SK-N-SH (cell line): Measurements from ENCODE around the gene NUTF2. TPM values are rescaled to one million over a fixed set of nuclear protein-coding genes. Genes with fewer than 3 reads are reported as not detected.

Experiments used
- CTCF ChIA-PET: fragments of 300-600, 350-600 bp; formaldehyde crosslinking; extraction: SDS; loops from one replicate; lab custom pipeline; 2021; lab: Yijun Ruan, JAX
- POLR2A ChIA-PET: fragments of 350-600 bp; sonication (Branson Sonifier 250); formaldehyde crosslinking; extraction: SDS; loops from one replicate; lab custom pipeline; 2020; ENCODE audit warnings: antibody characterized with exemption, inconsistent platforms; lab: Yijun Ruan, JAX
- DNase-seq: peaks from one replicate; pipeline ENCODE4 v3.0.0; 2012
- H2AFZ ChIP-seq: fragments of 200-600 bp; sonication (generic); 2 replicates; pipeline ENCODE4 v1.8.1; 2016; ENCODE audit warnings: antibody characterized with exemption, mild to moderate bottlenecking, low read depth
- H3F3A ChIP-seq: fragments of 200-600 bp; sonication (generic); replicated peaks from 2 replicates; pipeline ENCODE3; 2016; ENCODE audit warnings: antibody characterized with exemption, mild to moderate bottlenecking; ENCODE audit not compliant: insufficient read depth
- H3K27ac ChIP-seq, 2 experiments: fragments of 200-500 bp in 1 of 2; fragments of 200-600 bp in 1 of 2; sonication (Bioruptor generic) in 1 of 2; sonication (generic), shearing (Covaris generic) in 1 of 2; 2 replicates each; pipeline versions ENCODE4 v1.5.1 to v1.6.1; 2014 to 2016; ENCODE audit warnings: low read depth in 2 of 2, inconsistent platforms in 1 of 2, low read length in 1 of 2, mild to moderate bottlenecking in 1 of 2, mixed read lengths in 1 of 2
- H3K27me3 ChIP-seq: fragments of 200-600 bp; sonication (generic), shearing (Covaris generic); 2 replicates; pipeline ENCODE4 v1.6.1; 2016; ENCODE audit warnings: mixed run types; ENCODE audit not compliant: insufficient read depth
- H3K36me3 ChIP-seq, 2 experiments: fragments of 200-500 bp in 1 of 2; fragments of 200-600 bp in 1 of 2; sonication (Bioruptor generic) in 1 of 2; sonication (generic) in 1 of 2; replicated peaks in 1 of 2; 2 replicates each; pipeline versions ENCODE3 to v1.5.1; 2014 to 2016; ENCODE audit warnings: low read length in 1 of 2, mild to moderate bottlenecking in 1 of 2; ENCODE audit not compliant: insufficient read depth in 2 of 2, control insufficient read depth in 1 of 2
- H3K4me1 ChIP-seq, 2 experiments: fragments of 200-500 bp in 1 of 2; fragments of 200-600 bp in 1 of 2; sonication (Bioruptor generic) in 1 of 2; sonication (generic), shearing (Covaris generic) in 1 of 2; 2 replicates each; pipeline versions ENCODE4 v1.5.1 to v1.6.1; 2014 to 2016; ENCODE audit warnings: low read depth in 1 of 2, low read length in 1 of 2, mixed run types in 1 of 2; ENCODE audit not compliant: insufficient read depth in 2 of 2, control insufficient read depth in 1 of 2
- H3K4me2 ChIP-seq: fragments of 200-600 bp; sonication (generic), shearing (Covaris generic); 2 replicates; pipeline ENCODE4 v1.6.1; 2017; ENCODE audit warnings: mixed run types
- H3K4me3 ChIP-seq, 2 experiments: fragments of 200-500 bp in 1 of 2; fragments of 200-600 bp in 1 of 2; sonication (Bioruptor generic) in 1 of 2; sonication (generic), shearing (Covaris generic) in 1 of 2; 2 replicates each; pipeline versions ENCODE4 v1.5.1 to v1.8.1; 2014 to 2016; ENCODE audit warnings: low read depth in 2 of 2, inconsistent platforms in 1 of 2, low read length in 1 of 2, mild to moderate bottlenecking in 1 of 2, mixed read lengths in 1 of 2, moderate library complexity in 1 of 2
- H3K79me2 ChIP-seq: fragments of 200-600 bp; sonication (generic); 2 replicates; pipeline ENCODE4 v1.8.1; 2017; ENCODE audit warnings: mild to moderate bottlenecking; ENCODE audit not compliant: insufficient read depth
- H3K9ac ChIP-seq: fragments of 200-600 bp; sonication (generic); 2 replicates; pipeline ENCODE4 v1.6.1; 2017; ENCODE audit warnings: mixed run types
- H3K9me2 ChIP-seq: fragments of 200-600 bp; sonication (generic); 2 replicates; pipeline ENCODE4 v1.6.1; 2017; ENCODE audit warnings: mixed run types
- H3K9me3 ChIP-seq: fragments of 200-600 bp; sonication (generic); 2 replicates; pipeline ENCODE4 v1.6.1; 2017; ENCODE audit warnings: mixed run types, mild to moderate bottlenecking, moderate library complexity
- H4K20me1 ChIP-seq: fragments of 200-600 bp; sonication (generic); 2 replicates; pipeline ENCODE4 v1.6.1; 2017; ENCODE audit warnings: mild to moderate bottlenecking, mixed run types; ENCODE audit not compliant: insufficient read depth
- FOXM1 ChIP-seq: IDR thresholded peaks from 2 replicates; pipeline ENCODE4 v1.4.0; 2012; ENCODE audit warnings: low read depth, mild to moderate bottlenecking
- GABPA ChIP-seq: IDR thresholded peaks from 2 replicates; pipeline ENCODE4 v1.4.0; 2012; ENCODE audit warnings: low read depth, mild to moderate bottlenecking
- MXI1 ChIP-seq: IDR thresholded peaks from 2 replicates; pipeline ENCODE4 v1.6.1; 2012; ENCODE audit warnings: mild to moderate bottlenecking, low read depth, low read length, improper control_type of control experiment
- NFIC ChIP-seq: IDR thresholded peaks from 2 replicates; pipeline ENCODE4 v1.4.0; 2012; ENCODE audit warnings: borderline replicate concordance
- NRF1 ChIP-seq: IDR thresholded peaks from 2 replicates; pipeline ENCODE4 v1.6.1; 2012; ENCODE audit warnings: low read depth, mild to moderate bottlenecking, low read length
- RXRA ChIP-seq: IDR thresholded peaks from 2 replicates; pipeline ENCODE4 v1.4.0; 2012; ENCODE audit warnings: low read depth, mild to moderate bottlenecking, borderline replicate concordance
- TCF12 ChIP-seq: IDR thresholded peaks from 2 replicates; pipeline ENCODE4 v1.4.0; 2012
- YY1 ChIP-seq: IDR thresholded peaks from 2 replicates; pipeline ENCODE4 v1.4.0; 2012; ENCODE audit warnings: low read depth, mild to moderate bottlenecking
- WGBS: methylation state at CpG from one replicate; pipeline ENCODE4 v1.1.6; 2017; ENCODE audit warnings: low lambda C conversion rate; 5-methylcytosine and 5-hydroxymethylcytosine counted together
- polyA plus RNA-seq, 3 experiments: library from polyadenylated mRNA; depleted of rRNA; stranded (reverse); fragments of >200 nt; gene quantifications; 2 replicates each; pipeline ENCODE4 v1.2.3, GENCODE V29; 2012
- TF ChIP-seq, protein P1 (sequence below): IDR thresholded peaks from 2 replicates; pipeline ENCODE4 v1.4.0; 2012; ENCODE audit warnings: low read depth
- TF ChIP-seq, protein P2 (sequence below): fragments of 150-350 bp; IDR thresholded peaks from 2 replicates; pipeline ENCODE4 v1.6.1; 2017; ENCODE audit warnings: antibody characterized with exemption, low read length, low read depth, borderline replicate concordance
- TF ChIP-seq, protein P3 (sequence below): fragments of 200-600 bp; sonication (generic); IDR thresholded peaks from 2 replicates; pipeline ENCODE4 v1.6.1; 2017; ENCODE audit warnings: antibody characterized with exemption, mild to moderate bottlenecking, moderate library complexity
- TF ChIP-seq, protein P4 (sequence below): IDR thresholded peaks from 2 replicates; pipeline ENCODE4 v1.4.0; 2012; ENCODE audit warnings: low read depth, borderline replicate concordance

Gene NUTF2
- polyA plus RNA-seq, 1 of the 3 experiments (the other 2 are of a cell fraction) = 449 TPM

DNA sequence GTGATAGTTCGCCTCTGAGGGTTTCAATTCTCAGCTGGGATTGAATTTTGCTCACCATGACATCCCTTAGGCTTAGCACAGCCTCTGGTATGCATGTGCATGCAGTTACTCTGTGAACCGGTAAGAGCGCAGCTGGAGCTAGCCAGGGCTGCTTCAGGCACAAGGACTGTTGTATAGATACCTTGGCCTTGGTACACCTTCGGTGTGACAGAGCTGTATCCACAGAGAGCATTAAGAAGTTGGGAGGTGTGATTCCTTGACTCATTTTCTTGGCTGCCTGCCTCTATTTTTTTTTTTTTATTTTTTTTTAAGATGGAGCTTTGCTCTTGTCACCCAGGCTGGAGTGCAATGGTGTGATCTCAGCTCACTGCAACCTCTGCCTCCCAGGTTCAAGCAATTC is 2.2 kb upstream of the NUTF2 start:
- no peaks in the 10 kb centered on the region for H3K9me3 ChIP-seq
- H3F3A ChIP-seq = peaks cover 28% of the 10 kb centered on the region
- H3K4me2 ChIP-seq = peak overlapping the region; percentile 91
- no peak overlapping the region for H2AFZ ChIP-seq
- POLR2A ChIA-PET = interaction anchor here (0.9 to 1.3 kb wide), 4 partner anchors 9 to 29 kb away, joined by 3 to 5 read pairs (median 4); no protein-coding TSS in a partner anchor
- H3K27ac ChIP-seq = peak overlapping the region; percentile 6 to 48; a peak in 2 of 4 replicates
- WGBS = 76% methylated on average over 4 of the region's 4 CpGs
- H3K4me1 ChIP-seq = peaks cover 34 to 42% of the 10 kb centered on the region in 2 experiments
- peak overlapping the region; percentile 22 to 97 for H3K4me3 ChIP-seq
- H3K27me3 ChIP-seq = no peaks in the 10 kb centered on the region
- no peak overlapping the region for H3K9ac ChIP-seq
- peaks cover 17% of the 10 kb centered on the region for H4K20me1 ChIP-seq
- peaks cover 0 to 5% of the 10 kb centered on the region in 2 experiments for H3K36me3 ChIP-seq
- peak; percentile 53; the same call in 1 of the 2 replicates for TF ChIP-seq MXI1
- no peak for TF ChIP-seq FOXM1
- TF ChIP-seq, protein P1, sequence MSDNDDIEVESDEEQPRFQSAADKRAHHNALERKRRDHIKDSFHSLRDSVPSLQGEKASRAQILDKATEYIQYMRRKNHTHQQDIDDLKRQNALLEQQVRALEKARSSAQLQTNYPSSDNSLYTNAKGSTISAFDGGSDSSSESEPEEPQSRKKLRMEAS = no peak
- TF ChIP-seq NFIC = no peak
- no peak for DNase-seq
- H3K9me2 ChIP-seq = no peaks in the 10 kb centered on the region
- H3K79me2 ChIP-seq = peaks cover 62% of the 10 kb centered on the region
- CTCF ChIA-PET = interaction anchor here (0.6 to 6.3 kb wide), 11 partner anchors 9 to 664 kb away, joined by 3 to 66 read pairs (median 8); partner anchors contain the start of gene NRN1L

DNA sequence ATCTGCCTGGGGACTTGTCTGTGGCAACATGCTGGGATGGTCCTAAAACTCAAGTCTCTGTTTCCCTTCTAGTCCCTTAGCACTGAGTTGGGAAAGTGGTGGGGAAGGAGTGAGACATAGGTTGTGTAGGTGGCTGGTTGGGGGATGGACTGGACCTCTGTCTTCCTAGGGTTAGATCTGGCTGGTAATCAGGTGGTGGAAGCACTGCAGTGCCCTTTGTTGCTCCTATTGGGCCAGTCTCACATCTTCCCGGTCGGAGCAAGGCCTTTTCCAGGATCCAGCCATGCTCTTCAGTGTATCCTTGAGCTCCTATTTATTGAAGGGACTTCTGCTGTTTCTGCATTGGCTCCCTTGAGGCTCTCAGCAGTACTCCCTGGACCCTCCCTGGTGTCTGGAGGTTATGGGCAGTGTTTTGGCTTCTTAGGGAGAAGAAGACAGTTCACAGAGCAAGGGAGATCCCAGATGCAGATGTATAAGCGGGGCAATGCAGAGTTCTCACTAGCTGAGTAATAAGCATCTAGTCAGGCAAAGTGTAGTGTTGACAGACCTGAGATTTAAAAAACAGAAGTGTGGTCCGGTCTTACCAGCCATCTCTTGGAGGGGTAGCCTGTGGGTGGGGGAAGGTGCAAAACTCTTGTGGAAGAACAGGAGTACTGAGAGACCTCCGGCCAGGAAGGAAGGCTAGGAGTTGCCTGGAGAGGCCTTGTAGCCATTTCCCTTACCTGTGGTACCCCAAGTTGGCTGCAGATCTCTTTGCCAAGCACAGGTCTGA is 1.3 kb upstream of the NUTF2 start:
- no peaks in the 10 kb centered on the region for H3K9me2 ChIP-seq
- H3K27me3 ChIP-seq = no peaks in the 10 kb centered on the region
- H4K20me1 ChIP-seq = peaks cover 24% of the 10 kb centered on the region
- peak overlapping the region; percentile 91 for H3K4me2 ChIP-seq
- H3K4me3 ChIP-seq = peak overlapping the region; percentile 71 to 85
- CTCF ChIA-PET = interaction anchor here (0.8 to 6.3 kb wide), 13 partner anchors 12 to 178 kb away, joined by 3 to 66 read pairs (median 5); partner anchors contain the start of genes NRN1L and PSKH1
- H3K36me3 ChIP-seq = peaks cover 2 to 5% of the 10 kb centered on the region in 2 experiments
- H3K9ac ChIP-seq = peak overlapping the region; percentile 100
- H3F3A ChIP-seq = peaks cover 28% of the 10 kb centered on the region
- DNase-seq = no peak
- H3K27ac ChIP-seq = peak overlapping the region; percentile 88 to 98
- TF ChIP-seq MXI1 = no peak
- TF ChIP-seq, protein P2, sequence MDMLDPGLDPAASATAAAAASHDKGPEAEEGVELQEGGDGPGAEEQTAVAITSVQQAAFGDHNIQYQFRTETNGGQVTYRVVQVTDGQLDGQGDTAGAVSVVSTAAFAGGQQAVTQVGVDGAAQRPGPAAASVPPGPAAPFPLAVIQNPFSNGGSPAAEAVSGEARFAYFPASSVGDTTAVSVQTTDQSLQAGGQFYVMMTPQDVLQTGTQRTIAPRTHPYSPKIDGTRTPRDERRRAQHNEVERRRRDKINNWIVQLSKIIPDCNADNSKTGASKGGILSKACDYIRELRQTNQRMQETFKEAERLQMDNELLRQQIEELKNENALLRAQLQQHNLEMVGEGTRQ = no peak
- no peak for TF ChIP-seq YY1
- no peak for TF ChIP-seq NFIC
- no peak for TF ChIP-seq NRF1
- no peak for TF ChIP-seq GABPA
- TF ChIP-seq TCF12 = no peak
- TF ChIP-seq, protein P3, sequence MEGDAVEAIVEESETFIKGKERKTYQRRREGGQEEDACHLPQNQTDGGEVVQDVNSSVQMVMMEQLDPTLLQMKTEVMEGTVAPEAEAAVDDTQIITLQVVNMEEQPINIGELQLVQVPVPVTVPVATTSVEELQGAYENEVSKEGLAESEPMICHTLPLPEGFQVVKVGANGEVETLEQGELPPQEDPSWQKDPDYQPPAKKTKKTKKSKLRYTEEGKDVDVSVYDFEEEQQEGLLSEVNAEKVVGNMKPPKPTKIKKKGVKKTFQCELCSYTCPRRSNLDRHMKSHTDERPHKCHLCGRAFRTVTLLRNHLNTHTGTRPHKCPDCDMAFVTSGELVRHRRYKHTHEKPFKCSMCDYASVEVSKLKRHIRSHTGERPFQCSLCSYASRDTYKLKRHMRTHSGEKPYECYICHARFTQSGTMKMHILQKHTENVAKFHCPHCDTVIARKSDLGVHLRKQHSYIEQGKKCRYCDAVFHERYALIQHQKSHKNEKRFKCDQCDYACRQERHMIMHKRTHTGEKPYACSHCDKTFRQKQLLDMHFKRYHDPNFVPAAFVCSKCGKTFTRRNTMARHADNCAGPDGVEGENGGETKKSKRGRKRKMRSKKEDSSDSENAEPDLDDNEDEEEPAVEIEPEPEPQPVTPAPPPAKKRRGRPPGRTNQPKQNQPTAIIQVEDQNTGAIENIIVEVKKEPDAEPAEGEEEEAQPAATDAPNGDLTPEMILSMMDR = no peak
- TF ChIP-seq RXRA = no peak
- TF ChIP-seq, protein P4, sequence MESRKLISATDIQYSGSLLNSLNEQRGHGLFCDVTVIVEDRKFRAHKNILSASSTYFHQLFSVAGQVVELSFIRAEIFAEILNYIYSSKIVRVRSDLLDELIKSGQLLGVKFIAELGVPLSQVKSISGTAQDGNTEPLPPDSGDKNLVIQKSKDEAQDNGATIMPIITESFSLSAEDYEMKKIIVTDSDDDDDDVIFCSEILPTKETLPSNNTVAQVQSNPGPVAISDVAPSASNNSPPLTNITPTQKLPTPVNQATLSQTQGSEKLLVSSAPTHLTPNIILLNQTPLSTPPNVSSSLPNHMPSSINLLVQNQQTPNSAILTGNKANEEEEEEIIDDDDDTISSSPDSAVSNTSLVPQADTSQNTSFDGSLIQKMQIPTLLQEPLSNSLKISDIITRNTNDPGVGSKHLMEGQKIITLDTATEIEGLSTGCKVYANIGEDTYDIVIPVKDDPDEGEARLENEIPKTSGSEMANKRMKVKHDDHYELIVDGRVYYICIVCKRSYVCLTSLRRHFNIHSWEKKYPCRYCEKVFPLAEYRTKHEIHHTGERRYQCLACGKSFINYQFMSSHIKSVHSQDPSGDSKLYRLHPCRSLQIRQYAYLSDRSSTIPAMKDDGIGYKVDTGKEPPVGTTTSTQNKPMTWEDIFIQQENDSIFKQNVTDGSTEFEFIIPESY = no peak
- TF ChIP-seq, all 33 proteins: peak for 0
- Histone ChIP-seq H3K79me2 (peaks cover 71% of the 10 kb centered on the region), H2AFZ (no peak overlapping the region), H3K4me1 (peaks cover 34 to 42% of the 10 kb centered on the region in 2 experiments), H3K9me3 (no peaks in the 10 kb centered on the region)
- 78% methylated on average over 5 of the region's 5 CpGs for WGBS
- POLR2A ChIA-PET = interaction anchor here (0.5 to 1.3 kb wide), 6 partner anchors 10 to 316 kb away, joined by 3 to 5 read pairs (median 4); no protein-coding TSS in a partner anchor
